Measurements from ENCODE around the gene GTF2IRD1.
A peak's percentile ranks its signal among the peaks of the same experiment; 100 is the strongest.

DNA sequence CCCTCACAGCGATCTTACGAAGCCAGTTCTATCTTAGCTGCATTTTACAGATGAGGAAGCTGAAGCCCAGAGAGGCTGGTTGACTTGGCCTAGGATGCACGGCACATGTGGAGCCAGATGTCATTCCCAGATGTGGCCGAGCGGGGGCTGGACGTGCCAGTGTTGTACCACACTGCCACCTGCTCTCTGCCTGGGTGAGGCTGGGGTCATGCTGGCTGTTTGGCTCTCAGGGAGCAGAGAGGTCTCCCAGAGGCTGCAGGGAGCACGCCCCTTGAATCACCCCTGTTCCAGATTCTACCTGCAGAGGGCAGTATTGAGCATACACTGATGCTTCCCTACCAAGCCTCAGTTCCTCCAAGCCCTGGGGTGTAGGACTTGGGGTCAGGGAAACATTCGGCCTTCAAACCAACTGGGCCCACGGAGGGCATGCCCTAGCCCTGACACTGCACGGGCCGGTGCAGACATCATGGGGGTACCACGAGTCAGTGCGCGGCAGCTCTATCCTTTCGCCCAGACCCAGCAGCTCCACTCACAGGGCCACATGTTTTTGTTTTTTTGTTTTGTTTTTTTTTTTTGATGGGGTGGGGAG is 3.8 kb upstream of the GTF2IRD1 start:
- TF ChIP-seq, protein P1, sequence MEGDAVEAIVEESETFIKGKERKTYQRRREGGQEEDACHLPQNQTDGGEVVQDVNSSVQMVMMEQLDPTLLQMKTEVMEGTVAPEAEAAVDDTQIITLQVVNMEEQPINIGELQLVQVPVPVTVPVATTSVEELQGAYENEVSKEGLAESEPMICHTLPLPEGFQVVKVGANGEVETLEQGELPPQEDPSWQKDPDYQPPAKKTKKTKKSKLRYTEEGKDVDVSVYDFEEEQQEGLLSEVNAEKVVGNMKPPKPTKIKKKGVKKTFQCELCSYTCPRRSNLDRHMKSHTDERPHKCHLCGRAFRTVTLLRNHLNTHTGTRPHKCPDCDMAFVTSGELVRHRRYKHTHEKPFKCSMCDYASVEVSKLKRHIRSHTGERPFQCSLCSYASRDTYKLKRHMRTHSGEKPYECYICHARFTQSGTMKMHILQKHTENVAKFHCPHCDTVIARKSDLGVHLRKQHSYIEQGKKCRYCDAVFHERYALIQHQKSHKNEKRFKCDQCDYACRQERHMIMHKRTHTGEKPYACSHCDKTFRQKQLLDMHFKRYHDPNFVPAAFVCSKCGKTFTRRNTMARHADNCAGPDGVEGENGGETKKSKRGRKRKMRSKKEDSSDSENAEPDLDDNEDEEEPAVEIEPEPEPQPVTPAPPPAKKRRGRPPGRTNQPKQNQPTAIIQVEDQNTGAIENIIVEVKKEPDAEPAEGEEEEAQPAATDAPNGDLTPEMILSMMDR (IDR thresholded peaks at IDR 0.05), result peak; percentile 65 to 83 (median 74)
- TF ChIP-seq POLR2A (IDR thresholded peaks at IDR 0.05), result no peak

Data from Peyer's patch (tissue), 4 donors.